ENCODE measurements around the gene TAP1.

GRCh38 chr6:32832535-32832934 lies 21.0 kb downstream of the TAP1 start:
- TF ChIP-seq POLR2AphosphoS5 (IDR thresholded peaks at IDR 0.05; ENCODE audit: low read depth), result no peak
- TF ChIP-seq, protein P1, sequence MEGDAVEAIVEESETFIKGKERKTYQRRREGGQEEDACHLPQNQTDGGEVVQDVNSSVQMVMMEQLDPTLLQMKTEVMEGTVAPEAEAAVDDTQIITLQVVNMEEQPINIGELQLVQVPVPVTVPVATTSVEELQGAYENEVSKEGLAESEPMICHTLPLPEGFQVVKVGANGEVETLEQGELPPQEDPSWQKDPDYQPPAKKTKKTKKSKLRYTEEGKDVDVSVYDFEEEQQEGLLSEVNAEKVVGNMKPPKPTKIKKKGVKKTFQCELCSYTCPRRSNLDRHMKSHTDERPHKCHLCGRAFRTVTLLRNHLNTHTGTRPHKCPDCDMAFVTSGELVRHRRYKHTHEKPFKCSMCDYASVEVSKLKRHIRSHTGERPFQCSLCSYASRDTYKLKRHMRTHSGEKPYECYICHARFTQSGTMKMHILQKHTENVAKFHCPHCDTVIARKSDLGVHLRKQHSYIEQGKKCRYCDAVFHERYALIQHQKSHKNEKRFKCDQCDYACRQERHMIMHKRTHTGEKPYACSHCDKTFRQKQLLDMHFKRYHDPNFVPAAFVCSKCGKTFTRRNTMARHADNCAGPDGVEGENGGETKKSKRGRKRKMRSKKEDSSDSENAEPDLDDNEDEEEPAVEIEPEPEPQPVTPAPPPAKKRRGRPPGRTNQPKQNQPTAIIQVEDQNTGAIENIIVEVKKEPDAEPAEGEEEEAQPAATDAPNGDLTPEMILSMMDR (IDR thresholded peaks at IDR 0.05; ENCODE audit: insufficient read depth, low read length), result no peak
- TF ChIP-seq SPI1 (IDR thresholded peaks at IDR 0.05; ENCODE audit: borderline replicate concordance, low read depth), result no peak
- TF ChIP-seq, protein P2, sequence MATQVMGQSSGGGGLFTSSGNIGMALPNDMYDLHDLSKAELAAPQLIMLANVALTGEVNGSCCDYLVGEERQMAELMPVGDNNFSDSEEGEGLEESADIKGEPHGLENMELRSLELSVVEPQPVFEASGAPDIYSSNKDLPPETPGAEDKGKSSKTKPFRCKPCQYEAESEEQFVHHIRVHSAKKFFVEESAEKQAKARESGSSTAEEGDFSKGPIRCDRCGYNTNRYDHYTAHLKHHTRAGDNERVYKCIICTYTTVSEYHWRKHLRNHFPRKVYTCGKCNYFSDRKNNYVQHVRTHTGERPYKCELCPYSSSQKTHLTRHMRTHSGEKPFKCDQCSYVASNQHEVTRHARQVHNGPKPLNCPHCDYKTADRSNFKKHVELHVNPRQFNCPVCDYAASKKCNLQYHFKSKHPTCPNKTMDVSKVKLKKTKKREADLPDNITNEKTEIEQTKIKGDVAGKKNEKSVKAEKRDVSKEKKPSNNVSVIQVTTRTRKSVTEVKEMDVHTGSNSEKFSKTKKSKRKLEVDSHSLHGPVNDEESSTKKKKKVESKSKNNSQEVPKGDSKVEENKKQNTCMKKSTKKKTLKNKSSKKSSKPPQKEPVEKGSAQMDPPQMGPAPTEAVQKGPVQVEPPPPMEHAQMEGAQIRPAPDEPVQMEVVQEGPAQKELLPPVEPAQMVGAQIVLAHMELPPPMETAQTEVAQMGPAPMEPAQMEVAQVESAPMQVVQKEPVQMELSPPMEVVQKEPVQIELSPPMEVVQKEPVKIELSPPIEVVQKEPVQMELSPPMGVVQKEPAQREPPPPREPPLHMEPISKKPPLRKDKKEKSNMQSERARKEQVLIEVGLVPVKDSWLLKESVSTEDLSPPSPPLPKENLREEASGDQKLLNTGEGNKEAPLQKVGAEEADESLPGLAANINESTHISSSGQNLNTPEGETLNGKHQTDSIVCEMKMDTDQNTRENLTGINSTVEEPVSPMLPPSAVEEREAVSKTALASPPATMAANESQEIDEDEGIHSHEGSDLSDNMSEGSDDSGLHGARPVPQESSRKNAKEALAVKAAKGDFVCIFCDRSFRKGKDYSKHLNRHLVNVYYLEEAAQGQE (IDR thresholded peaks at IDR 0.05; ENCODE audit: insufficient replicate concordance, low read depth), result no peak
